ENCODE data around the gene IPO5.
"Not testable (repeated sequence)": the region's sequence is repeated elsewhere in the genome, so short reads cannot be mapped to it uniquely, and the experiment has no call there.

IPO5 gene

DNA sequence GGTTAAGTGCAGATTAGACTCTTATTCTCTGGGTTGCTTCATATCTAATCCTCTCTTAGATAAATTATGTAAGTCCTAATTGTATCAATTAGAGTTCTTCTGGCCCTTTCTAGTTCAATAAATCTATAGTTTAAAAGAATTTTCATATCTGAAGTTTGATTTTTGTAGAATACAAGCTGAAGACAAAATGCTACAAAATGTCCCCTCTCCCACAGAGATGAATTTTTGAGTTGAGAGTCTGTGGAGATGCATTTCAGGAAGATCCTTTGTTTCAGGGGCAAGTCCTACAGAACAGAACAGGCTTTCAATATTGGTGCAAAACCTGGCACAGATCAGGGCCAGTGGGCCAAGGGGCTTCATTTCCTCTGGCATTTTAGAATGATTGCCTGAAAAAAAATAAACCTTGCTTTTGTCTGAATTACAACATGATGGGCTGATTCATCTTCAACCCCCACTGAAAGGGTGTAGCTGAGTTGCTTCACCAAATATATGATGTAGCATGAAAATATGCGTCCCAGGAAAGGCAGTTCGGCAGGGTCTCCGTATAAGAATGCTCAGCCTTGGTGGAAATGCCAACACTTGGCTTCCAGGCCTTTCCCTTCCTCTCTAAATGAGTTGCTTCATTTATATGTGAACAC, 6.4 kb upstream of the IPO5 start:
- Histone ChIP-seq H3K79me2 (ENCODE audit: insufficient read depth, low read length) (no peaks in the 10 kb centered on the region), H3K9me2 (replicated peaks; ENCODE audit: insufficient read depth, low read length) (no peaks in the 10 kb centered on the region), H2AFZ (ENCODE audit: low read depth, low read length, severe bottlenecking) (no peak overlapping the region), H4K20me1 (ENCODE audit: low read depth, low read length) (no peaks in the 10 kb centered on the region), H3K4me2 (ENCODE audit: low read depth, low read length, poor library complexity, severe bottlenecking) (no peak overlapping the region), H3K9ac (ENCODE audit: low read length) (no peak overlapping the region), H3K27ac (ENCODE audit: low read depth, low read length) (no peak overlapping the region), H3K36me3 (ENCODE audit: low read length) (no peaks in the 10 kb centered on the region), H3K27me3 (ENCODE audit: low read length) (no peaks in the 10 kb centered on the region), H3K9me3 (ENCODE audit: insufficient read depth, low read length) (no peaks in the 10 kb centered on the region; the same call in 1 of the 2 replicates), H3F3A (ENCODE audit: insufficient read depth) (no peaks in the 10 kb centered on the region), H3K4me3 (ENCODE audit: insufficient read depth, low read length, poor library complexity, severe bottlenecking) (no peak overlapping the region)
- TF ChIP-seq, protein P1, sequence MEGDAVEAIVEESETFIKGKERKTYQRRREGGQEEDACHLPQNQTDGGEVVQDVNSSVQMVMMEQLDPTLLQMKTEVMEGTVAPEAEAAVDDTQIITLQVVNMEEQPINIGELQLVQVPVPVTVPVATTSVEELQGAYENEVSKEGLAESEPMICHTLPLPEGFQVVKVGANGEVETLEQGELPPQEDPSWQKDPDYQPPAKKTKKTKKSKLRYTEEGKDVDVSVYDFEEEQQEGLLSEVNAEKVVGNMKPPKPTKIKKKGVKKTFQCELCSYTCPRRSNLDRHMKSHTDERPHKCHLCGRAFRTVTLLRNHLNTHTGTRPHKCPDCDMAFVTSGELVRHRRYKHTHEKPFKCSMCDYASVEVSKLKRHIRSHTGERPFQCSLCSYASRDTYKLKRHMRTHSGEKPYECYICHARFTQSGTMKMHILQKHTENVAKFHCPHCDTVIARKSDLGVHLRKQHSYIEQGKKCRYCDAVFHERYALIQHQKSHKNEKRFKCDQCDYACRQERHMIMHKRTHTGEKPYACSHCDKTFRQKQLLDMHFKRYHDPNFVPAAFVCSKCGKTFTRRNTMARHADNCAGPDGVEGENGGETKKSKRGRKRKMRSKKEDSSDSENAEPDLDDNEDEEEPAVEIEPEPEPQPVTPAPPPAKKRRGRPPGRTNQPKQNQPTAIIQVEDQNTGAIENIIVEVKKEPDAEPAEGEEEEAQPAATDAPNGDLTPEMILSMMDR (IDR thresholded peaks at IDR 0.05; ENCODE audit: insufficient read depth, low read length, poor library complexity, severe bottlenecking), result no peak
- TF ChIP-seq EZH2phosphoT487 (conservative IDR thresholded peaks at IDR 0.05; ENCODE audit: low read length), result no peak

DNA sequence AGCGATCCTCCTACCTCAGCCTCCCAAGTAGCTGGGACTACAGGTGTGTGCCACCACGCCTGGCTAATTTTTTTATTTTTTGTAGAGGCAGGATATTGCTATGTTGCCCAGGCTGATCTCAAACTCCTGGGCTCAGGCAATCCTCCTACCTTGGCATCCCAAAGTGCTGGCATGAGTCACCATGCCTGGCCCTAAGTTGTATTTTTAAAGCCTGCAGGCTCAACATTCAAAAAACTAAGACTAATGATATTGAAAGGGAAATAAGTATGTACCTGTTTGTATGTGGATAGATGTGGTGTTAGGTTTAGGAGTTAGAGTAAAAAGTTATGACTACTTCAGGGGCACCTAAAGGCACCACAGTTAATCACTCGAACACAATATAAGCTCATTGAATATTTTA, 5.4 kb upstream of the IPO5 start:
- Histone ChIP-seq H3K9me2 (replicated peaks; ENCODE audit: insufficient read depth, low read length) (no peaks in the 10 kb centered on the region), H3K36me3 (ENCODE audit: low read length) (no peaks in the 10 kb centered on the region), H3F3A (ENCODE audit: insufficient read depth) (no peaks in the 10 kb centered on the region), H2AFZ (ENCODE audit: low read depth, low read length, severe bottlenecking) (no peak overlapping the region), H3K27me3 (ENCODE audit: low read length) (no peaks in the 10 kb centered on the region), H3K9me3 (ENCODE audit: insufficient read depth, low read length) (no peaks in the 10 kb centered on the region; the same call in 1 of the 2 replicates), H3K79me2 (ENCODE audit: insufficient read depth, low read length) (no peaks in the 10 kb centered on the region), H3K4me3 (ENCODE audit: insufficient read depth, low read length, poor library complexity, severe bottlenecking) (no peak overlapping the region), H3K4me2 (ENCODE audit: low read depth, low read length, poor library complexity, severe bottlenecking) (no peak overlapping the region), H4K20me1 (ENCODE audit: low read depth, low read length) (no peaks in the 10 kb centered on the region), H3K9ac (ENCODE audit: low read length) (no peak overlapping the region), H3K27ac (ENCODE audit: low read depth, low read length) (no peak overlapping the region)
- TF ChIP-seq, protein P1 (IDR thresholded peaks at IDR 0.05; ENCODE audit: insufficient read depth, low read length, poor library complexity, severe bottlenecking), result no peak
- no peak for TF ChIP-seq EZH2phosphoT487 (conservative IDR thresholded peaks at IDR 0.05; ENCODE audit: low read length)

DNA sequence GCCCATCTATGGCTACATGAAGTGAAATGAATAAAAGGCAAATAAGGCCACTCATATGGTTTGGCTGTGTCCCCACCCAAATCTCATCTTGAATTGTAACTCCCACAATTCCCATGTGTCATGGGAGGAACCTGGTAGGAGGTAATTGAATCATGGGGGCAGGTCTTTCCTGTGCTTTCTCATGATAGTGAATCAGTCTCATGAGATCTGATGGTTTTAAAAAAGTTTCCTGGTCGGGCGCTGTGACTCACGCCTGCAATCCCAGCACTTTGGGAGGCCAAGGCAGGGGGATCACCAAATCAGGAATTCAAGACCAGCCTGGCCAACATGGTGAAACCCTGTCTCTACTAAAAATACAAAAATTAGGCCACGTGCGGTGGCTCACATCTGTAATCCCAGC, 4.2 kb upstream of the IPO5 start:
- H4K20me1 ChIP-seq (ENCODE audit: low read depth, low read length); H3K27ac ChIP-seq (ENCODE audit: low read depth, low read length); H3K27me3 ChIP-seq (ENCODE audit: low read length); H2AFZ ChIP-seq (ENCODE audit: low read depth, low read length, severe bottlenecking); H3K4me2 ChIP-seq (ENCODE audit: low read depth, low read length, poor library complexity, severe bottlenecking); H3K4me3 ChIP-seq (ENCODE audit: insufficient read depth, low read length, poor library complexity, severe bottlenecking); H3F3A ChIP-seq (ENCODE audit: insufficient read depth); H3K9me3 ChIP-seq (ENCODE audit: insufficient read depth, low read length); H3K79me2 ChIP-seq (ENCODE audit: insufficient read depth, low read length); H3K36me3 ChIP-seq (ENCODE audit: low read length); H3K9me2 ChIP-seq (replicated peaks; ENCODE audit: insufficient read depth, low read length); H3K9ac ChIP-seq (ENCODE audit: low read length): not testable (repeated sequence)

DNA sequence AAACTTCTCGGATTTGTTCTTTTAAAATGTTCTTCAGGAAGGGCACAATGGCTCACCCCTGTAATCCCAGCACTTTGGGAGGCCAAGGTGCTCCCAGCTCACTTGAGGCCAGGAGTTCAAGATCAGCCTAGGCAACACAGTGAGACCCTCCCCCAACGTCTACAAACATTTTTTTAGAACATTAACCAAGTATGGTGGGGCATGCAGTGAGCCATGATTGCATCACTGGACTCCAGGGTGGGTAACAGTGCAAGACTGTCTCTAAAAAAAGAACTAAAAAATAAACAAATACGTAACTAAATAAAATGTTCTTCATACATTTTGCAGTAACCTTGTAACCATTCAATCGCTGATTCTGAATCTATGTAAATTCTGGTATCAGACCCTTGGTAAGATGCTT, 2.1 kb upstream of the IPO5 start:
- H3K27me3 ChIP-seq (ENCODE audit: low read length), result no peaks in the 10 kb centered on the region
- no peaks in the 10 kb centered on the region for H3K79me2 ChIP-seq (ENCODE audit: insufficient read depth, low read length)
- no peak overlapping the region for H3K4me2 ChIP-seq (ENCODE audit: low read depth, low read length, poor library complexity, severe bottlenecking)
- H3K27ac ChIP-seq (ENCODE audit: low read depth, low read length), result no peak overlapping the region
- no peaks in the 10 kb centered on the region for H3K36me3 ChIP-seq (ENCODE audit: low read length)
- no peaks in the 10 kb centered on the region for H3F3A ChIP-seq (ENCODE audit: insufficient read depth)
- no peak overlapping the region for H2AFZ ChIP-seq (ENCODE audit: low read depth, low read length, severe bottlenecking)
- H3K9me2 ChIP-seq (replicated peaks; ENCODE audit: insufficient read depth, low read length), result no peaks in the 10 kb centered on the region
- no peaks in the 10 kb centered on the region; the same call in 1 of the 2 replicates for H3K9me3 ChIP-seq (ENCODE audit: insufficient read depth, low read length)
- H3K4me3 ChIP-seq (ENCODE audit: insufficient read depth, low read length, poor library complexity, severe bottlenecking), result no peak overlapping the region
- H4K20me1 ChIP-seq (ENCODE audit: low read depth, low read length), result no peaks in the 10 kb centered on the region
- H3K9ac ChIP-seq (ENCODE audit: low read length), result no peak overlapping the region
- TF ChIP-seq, protein P1 (IDR thresholded peaks at IDR 0.05; ENCODE audit: insufficient read depth, low read length, poor library complexity, severe bottlenecking), result no peak
- TF ChIP-seq EZH2phosphoT487 (conservative IDR thresholded peaks at IDR 0.05; ENCODE audit: low read length), result no peak

DNA sequence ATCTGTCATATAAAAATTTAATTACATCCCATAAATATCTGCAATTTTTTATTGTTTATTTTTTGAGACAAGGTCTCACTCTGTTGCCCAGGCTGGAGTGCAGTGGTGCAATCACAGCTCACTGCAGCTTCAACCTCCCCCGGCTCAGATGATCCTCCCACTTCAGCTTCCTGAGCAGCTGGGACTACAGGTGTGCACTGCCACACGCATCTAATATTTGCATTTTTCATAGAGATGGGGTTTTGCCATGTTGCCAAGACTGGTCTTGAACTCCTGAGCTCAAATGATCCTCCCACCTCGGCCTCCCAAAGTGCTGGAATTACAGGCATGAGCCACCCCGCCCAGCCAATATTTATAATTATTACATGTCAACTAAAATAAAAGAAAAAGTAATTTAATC, 644 bp upstream of the IPO5 start:
- not testable (repeated sequence) for H2AFZ ChIP-seq (ENCODE audit: low read depth, low read length, severe bottlenecking); H3F3A ChIP-seq (ENCODE audit: insufficient read depth); H3K9me3 ChIP-seq (ENCODE audit: insufficient read depth, low read length); H3K27me3 ChIP-seq (ENCODE audit: low read length); H3K4me3 ChIP-seq (ENCODE audit: insufficient read depth, low read length, poor library complexity, severe bottlenecking); H3K9me2 ChIP-seq (replicated peaks; ENCODE audit: insufficient read depth, low read length); H3K36me3 ChIP-seq (ENCODE audit: low read length); H3K79me2 ChIP-seq (ENCODE audit: insufficient read depth, low read length); H3K9ac ChIP-seq (ENCODE audit: low read length); H3K4me2 ChIP-seq (ENCODE audit: low read depth, low read length, poor library complexity, severe bottlenecking); H4K20me1 ChIP-seq (ENCODE audit: low read depth, low read length); H3K27ac ChIP-seq (ENCODE audit: low read depth, low read length)
